Lung microvascular endothelial cell (primary cell): ENCODE results near the gene DQX1. TPM values are rescaled to one million over a fixed set of nuclear protein-coding genes. Genes with fewer than 3 reads are reported as not detected.

Source experiments
- DNase-seq, 2 donors: peaks; one replicate each; pipeline versions ENCODE4 v3.0.0 to v3.0.0-alpha.2; 2010; ENCODE audit warnings: low read depth in 2 of 2
- total RNA-seq: library from RNA; depleted of rRNA; stranded (reverse); fragments of >200 nt; gene quantifications from 2 replicates; pipeline ENCODE4 v1.2.1, GENCODE V29; 2014

The DQX1 gene
- total RNA-seq, 1 donor from 2014 or later, result not detected

GRCh38 chr2:74554820-74555531 lies 28.9 kb upstream of the DQX1 start:
- DNase-seq, result peak; percentile 39 to 57

- peak; percentile 70 to 84 for DNase-seq
Observed at GRCh38 chr2:74553892-74554819, 28.1 kb upstream of the DQX1 start, which contains the start of the genes DOK1 and LOXL3. TSS of gene DOK1 (plus strand) at chr2:74554720. CDS start at chr2:74554755, 35 bp downstream. TSS of gene LOXL3 (minus strand) at chr2:74553942. CDS start at chr2:74552634, 1,308 bp downstream.

- no peak for DNase-seq
Observed at GRCh38 chr2:74552914-74553811, 27.1 kb upstream of the DQX1 start.

- DNase-seq, result no peak
Observed at GRCh38 chr2:74551942-74552913, 26.2 kb upstream of the DQX1 start.

- DNase-seq, result no peak
Observed at GRCh38 chr2:74551530-74551929, 25.5 kb upstream of the DQX1 start.

- DNase-seq, result no peak
Observed at GRCh38 chr2:74550231-74550630, 24.2 kb upstream of the DQX1 start.

GRCh38 chr2:74548900-74549826 lies 23.1 kb upstream of the DQX1 start:
- peak; percentile 36 to 49 for DNase-seq

- DNase-seq, result no peak
Observed at GRCh38 chr2:74548285-74548899, 22.4 kb upstream of the DQX1 start.

GRCh38 chr2:74546004-74546403 lies 20.0 kb upstream of the DQX1 start:
- no peak for DNase-seq

GRCh38 chr2:74544634-74545033 lies 18.6 kb upstream of the DQX1 start:
- no peak for DNase-seq

- no peak for DNase-seq
Observed at GRCh38 chr2:74542978-74543377, 16.9 kb upstream of the DQX1 start.

GRCh38 chr2:74540291-74540690 lies 14.3 kb upstream of the DQX1 start:
- DNase-seq, result no peak

GRCh38 chr2:74538881-74539339 lies 12.9 kb upstream of the DQX1 start:
- no peak for DNase-seq

GRCh38 chr2:74537140-74537539 lies 11.1 kb upstream of the DQX1 start:
- no peak for DNase-seq

- DNase-seq, result no peak
Observed at GRCh38 chr2:74536166-74536950, 10.3 kb upstream of the DQX1 start.

GRCh38 chr2:74535440-74535965 lies 9.5 kb upstream of the DQX1 start:
- DNase-seq, result no peak

- DNase-seq, result no peak
Observed at GRCh38 chr2:74534411-74534810, 8.4 kb upstream of the DQX1 start.
